Medulla oblongata (tissue), 1 donor: Measurements from ENCODE around the gene DAP3.
"Not testable (repeated sequence)": the region's sequence is repeated elsewhere in the genome, so short reads cannot be mapped to it uniquely, and the experiment has no call there.

Experiments
- DNase-seq: peaks from one replicate; pipeline ENCODE4 v3.0.0-alpha.2; 2015; ENCODE audit errors: extremely low spot score

Gene DAP3

GRCh38 chr1:155689081-155689607 lies at the start of gene DAP3:
DAP3 (plus strand) TSS chr1:155689091; CDS start chr1:155709780, 20,689 bp downstream.
- DNase-seq: not testable (repeated sequence)

- no peak for DNase-seq
Measured at GRCh38 chr1:155640367-155640766, 48.5 kb upstream of the DAP3 start.

GRCh38 chr1:155642559-155643180 lies 46.2 kb upstream of the DAP3 start:
- not testable (repeated sequence) for DNase-seq

GRCh38 chr1:155643230-155643629 lies 45.7 kb upstream of the DAP3 start:
- no peak for DNase-seq

- DNase-seq: peak; percentile 51
Measured at GRCh38 chr1:155645034-155645598, 43.8 kb upstream of the DAP3 start.

GRCh38 chr1:155645648-155646047 lies 43.2 kb upstream of the DAP3 start:
- peak; percentile 44 for DNase-seq

GRCh38 chr1:155646307-155646706 lies 42.6 kb upstream of the DAP3 start:
- DNase-seq: peak; percentile 9

GRCh38 chr1:155648207-155649147 lies 40.4 kb upstream of the DAP3 start:
- peak; percentile 75 for DNase-seq

GRCh38 chr1:155649676-155650075 lies 39.2 kb upstream of the DAP3 start:
- no peak for DNase-seq

- DNase-seq: no peak
Measured at GRCh38 chr1:155650231-155650757, 38.6 kb upstream of the DAP3 start.

- no peak for DNase-seq
Measured at GRCh38 chr1:155651861-155652661, 36.8 kb upstream of the DAP3 start.

- DNase-seq: no peak
Measured at GRCh38 chr1:155652951-155653350, 35.9 kb upstream of the DAP3 start.

- DNase-seq: no peak
Measured at GRCh38 chr1:155657463-155657862, 31.4 kb upstream of the DAP3 start.

GRCh38 chr1:155661239-155661638 lies 27.7 kb upstream of the DAP3 start:
- not testable (repeated sequence) for DNase-seq

GRCh38 chr1:155669233-155670162 lies 19.4 kb upstream of the DAP3 start:
- no peak for DNase-seq

GRCh38 chr1:155671750-155672149 lies 17.1 kb upstream of the DAP3 start:
- no peak for DNase-seq

- no peak for DNase-seq
Measured at GRCh38 chr1:155673003-155673402, 15.9 kb upstream of the DAP3 start.

GRCh38 chr1:155678027-155678426 lies 10.9 kb upstream of the DAP3 start:
- no peak for DNase-seq

- not testable (repeated sequence) for DNase-seq
Measured at GRCh38 chr1:155678992-155679391, 9.9 kb upstream of the DAP3 start.

- DNase-seq: no peak
Measured at GRCh38 chr1:155680531-155680930, 8.4 kb upstream of the DAP3 start.
